GM18526 (cell line): ENCODE measurements around the gene KDR.

ENCODE experiments used
- POLR2A ChIP-seq: IDR thresholded peaks from 3 replicates; pipeline ENCODE4 v1.6.1; 2011; ENCODE audit not compliant: insufficient read length; ENCODE audit errors: extremely low read depth

Gene KDR

GRCh38 chr4:55132775-55133174 is 7.4 kb upstream of the KDR start:
- no peak for TF ChIP-seq POLR2A

- no peak for TF ChIP-seq POLR2A
Observed at GRCh38 chr4:55127521-55127920, 2.1 kb upstream of the KDR start.

- no peak for TF ChIP-seq POLR2A
Observed at GRCh38 chr4:55127053-55127452, 1.7 kb upstream of the KDR start.

GRCh38 chr4:55125763-55126541 is 557 bp upstream of the KDR start:
- no peak for TF ChIP-seq POLR2A

GRCh38 chr4:55124322-55125076 is 896 bp downstream of the KDR start:
- TF ChIP-seq POLR2A: no peak

GRCh38 chr4:55123791-55124190 is 1.6 kb downstream of the KDR start:
- no peak for TF ChIP-seq POLR2A

- TF ChIP-seq POLR2A: no peak
Observed at GRCh38 chr4:55122235-55122634, 3.2 kb downstream of the KDR start.

GRCh38 chr4:55121246-55121645 is 4.1 kb downstream of the KDR start:
- no peak for TF ChIP-seq POLR2A

GRCh38 chr4:55118397-55118796 is 7.0 kb downstream of the KDR start:
- no peak for TF ChIP-seq POLR2A

- TF ChIP-seq POLR2A: no peak
Observed at GRCh38 chr4:55117511-55117910, 7.9 kb downstream of the KDR start.

GRCh38 chr4:55116450-55116849 is 8.9 kb downstream of the KDR start:
- no peak for TF ChIP-seq POLR2A

GRCh38 chr4:55111601-55112000 is 13.8 kb downstream of the KDR start:
- TF ChIP-seq POLR2A: no peak

GRCh38 chr4:55110131-55110530 is 15.3 kb downstream of the KDR start:
- TF ChIP-seq POLR2A: no peak

- TF ChIP-seq POLR2A: no peak
Observed at GRCh38 chr4:55107054-55107453, 18.3 kb downstream of the KDR start.

- TF ChIP-seq POLR2A: no peak
Observed at GRCh38 chr4:55103224-55103623, 22.2 kb downstream of the KDR start.

- TF ChIP-seq POLR2A: no peak
Observed at GRCh38 chr4:55099816-55100215, 25.6 kb downstream of the KDR start.
